NCI-H2171 (cell line): Measurements from ENCODE around the gene CDK2.
"Not testable (repeated sequence)": the region's sequence is repeated elsewhere in the genome, so short reads cannot be mapped to it uniquely, and the experiment has no call there.

Source experiments
- DNase-seq: peaks from one replicate; lab custom pipeline; 2025; lab: John Stamatoyannopoulos, UW

CDK2 gene

DNA sequence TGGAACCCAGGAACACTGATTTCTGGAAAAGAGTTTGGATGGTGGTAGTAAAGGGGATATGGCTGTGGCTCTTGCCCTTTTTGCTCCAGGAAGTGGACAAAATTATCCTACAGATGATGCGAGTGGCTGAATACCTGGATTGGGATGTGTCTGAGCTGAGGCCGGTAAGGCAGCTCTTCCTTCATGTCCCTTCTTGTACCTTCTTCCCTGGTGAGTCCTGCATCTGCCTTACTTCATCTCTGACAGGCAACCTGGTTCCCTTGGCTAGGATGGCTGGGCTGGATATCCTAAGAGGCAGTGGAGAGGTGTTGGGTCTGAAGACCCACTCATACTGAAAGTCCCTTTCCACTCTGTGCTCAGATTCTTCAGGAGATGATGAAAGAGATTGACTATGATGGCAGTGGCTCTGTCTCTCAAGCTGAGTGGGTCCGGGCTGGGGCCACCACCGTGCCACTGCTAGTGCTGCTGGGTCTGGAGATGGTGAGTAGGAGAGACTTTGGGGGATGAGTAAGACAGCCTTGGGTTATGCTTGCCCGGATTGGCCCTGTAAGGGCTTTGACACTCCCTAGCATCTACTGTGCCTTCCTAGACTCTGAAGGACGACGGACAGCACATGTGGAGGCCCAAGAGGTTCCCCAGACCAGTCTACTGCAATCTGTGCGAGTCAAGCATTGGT is 27.7 kb upstream of the CDK2 start:
- DNase-seq = no peak

- peak; percentile 44 for DNase-seq
Measured at GRCh38 chr12:55940065-55940732, 26.4 kb upstream of the CDK2 start.

DNA sequence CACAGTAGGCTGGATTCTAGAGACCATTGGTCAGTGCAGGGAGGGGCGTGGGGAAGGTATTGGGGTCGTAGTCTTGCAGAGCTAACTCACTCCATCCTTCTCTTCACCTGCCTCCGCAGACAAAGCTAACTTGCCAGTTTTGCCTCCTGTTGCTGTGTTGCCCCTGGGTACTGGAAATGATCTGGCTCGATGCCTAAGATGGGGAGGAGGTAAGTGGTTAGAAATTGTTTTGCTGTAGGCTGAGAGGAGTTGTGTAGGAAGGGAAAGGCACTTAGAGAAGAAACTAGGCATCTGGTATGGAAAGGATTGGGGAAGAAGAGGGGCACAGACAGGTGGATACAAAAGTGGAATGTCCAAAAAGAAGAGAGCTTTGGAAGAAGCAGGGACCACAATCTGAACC is 24.6 kb upstream of the CDK2 start:
- DNase-seq = no peak

- DNase-seq = no peak
Measured at GRCh38 chr12:55942577-55943136, 24.0 kb upstream of the CDK2 start.

DNA sequence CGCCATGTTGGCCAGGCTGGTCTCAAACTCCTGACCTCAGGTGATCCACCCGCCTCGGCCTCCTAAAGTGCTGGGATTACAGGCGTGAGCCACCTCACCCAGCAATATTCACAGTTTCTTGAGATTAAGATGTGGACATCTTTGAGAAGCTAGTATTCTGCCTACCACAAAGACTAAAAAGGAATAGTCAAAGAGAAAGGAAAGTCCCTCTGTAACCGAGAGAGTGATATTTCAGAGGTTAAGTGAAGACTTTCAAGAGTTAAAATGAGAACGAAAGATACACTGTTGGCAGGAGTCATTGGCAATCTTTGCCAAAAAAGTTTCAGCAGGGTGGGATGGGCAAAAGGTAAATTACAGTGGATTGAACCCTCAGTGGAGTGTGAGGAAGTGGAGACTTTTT is 20.1 kb upstream of the CDK2 start:
- no peak for DNase-seq

DNA sequence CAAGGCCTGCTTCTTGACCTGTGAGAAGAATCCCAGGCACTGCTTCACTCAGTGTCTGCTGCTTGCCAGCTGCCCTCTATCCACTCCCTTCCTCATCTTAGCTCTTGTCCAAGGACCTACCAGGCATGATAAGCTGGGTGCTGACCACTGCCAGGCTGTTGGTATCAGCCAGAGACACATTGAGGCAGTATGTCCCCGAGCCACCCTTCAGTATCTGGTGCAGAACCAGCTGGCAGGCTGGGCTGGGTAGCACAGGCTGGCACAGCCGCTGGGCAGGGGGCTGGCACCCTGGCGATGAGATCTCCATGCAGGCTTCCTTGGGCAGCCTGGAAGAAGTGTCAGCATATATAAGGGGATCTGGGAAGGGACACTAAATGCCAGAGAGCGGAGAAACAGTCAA is 11.3 kb upstream of the CDK2 start:
- DNase-seq = no peak

GRCh38 chr12:55955800-55956508 is 10.7 kb upstream of the CDK2 start:
- no peak for DNase-seq

DNA sequence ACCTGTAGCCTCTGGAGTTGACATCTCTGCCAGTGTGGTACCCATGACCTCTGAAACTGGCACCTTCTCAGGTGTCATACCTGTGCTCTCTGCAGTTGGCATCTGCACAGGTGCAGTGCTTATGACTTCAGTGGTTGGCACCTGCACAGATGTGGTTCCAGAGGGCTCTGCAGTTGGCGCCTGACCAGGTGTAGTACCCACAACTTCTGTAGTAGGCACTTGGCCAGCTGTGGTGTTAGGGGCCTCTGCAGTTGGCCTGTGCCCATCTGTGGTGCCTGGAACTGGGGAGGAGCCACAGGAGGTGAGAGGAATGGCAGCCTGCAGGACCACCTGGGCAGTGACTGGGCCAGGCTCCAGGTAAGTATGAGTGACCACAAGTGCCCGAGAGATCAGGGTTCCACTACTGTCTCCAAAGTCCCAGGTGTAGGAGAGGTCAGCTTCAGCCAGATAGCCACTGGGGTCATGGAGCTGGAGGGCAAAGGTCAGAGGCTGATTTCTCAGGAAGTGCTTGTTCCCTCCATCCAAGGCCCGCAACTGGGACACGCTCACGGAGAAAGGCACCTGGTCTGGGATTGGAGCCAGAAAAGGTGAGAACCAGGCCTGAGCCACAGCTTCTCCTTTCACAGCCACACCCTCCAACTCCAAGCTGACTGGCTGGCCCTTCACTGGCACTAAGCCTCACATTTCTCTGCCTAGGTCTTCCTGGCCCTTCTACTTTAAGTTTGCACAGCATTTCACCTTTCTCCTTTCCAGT is 9.3 kb upstream of the CDK2 start:
- DNase-seq = no peak

DNA sequence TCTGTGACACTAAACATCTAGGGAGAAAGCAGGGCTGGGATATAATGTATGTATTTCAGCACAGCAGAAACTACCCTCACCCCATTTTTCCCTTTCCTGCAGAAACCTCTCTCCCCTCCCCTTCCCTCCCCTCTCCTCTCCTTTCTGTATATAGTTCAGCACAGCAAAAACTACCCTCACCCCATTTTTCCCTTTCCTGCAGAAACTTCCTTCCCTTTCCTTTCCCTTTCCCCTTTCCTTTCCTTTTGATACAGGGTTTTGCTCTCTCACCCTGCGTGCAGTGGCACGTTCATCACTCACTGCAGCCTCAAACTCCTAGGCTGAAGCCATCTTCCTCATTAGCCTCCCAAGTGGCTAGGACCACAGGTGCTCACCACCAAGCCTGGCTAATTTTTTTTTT is 2.9 kb upstream of the CDK2 start:
- DNase-seq = no peak

GRCh38 chr12:55965240-55965639 is 1.4 kb upstream of the CDK2 start:
- DNase-seq = no peak

DNA sequence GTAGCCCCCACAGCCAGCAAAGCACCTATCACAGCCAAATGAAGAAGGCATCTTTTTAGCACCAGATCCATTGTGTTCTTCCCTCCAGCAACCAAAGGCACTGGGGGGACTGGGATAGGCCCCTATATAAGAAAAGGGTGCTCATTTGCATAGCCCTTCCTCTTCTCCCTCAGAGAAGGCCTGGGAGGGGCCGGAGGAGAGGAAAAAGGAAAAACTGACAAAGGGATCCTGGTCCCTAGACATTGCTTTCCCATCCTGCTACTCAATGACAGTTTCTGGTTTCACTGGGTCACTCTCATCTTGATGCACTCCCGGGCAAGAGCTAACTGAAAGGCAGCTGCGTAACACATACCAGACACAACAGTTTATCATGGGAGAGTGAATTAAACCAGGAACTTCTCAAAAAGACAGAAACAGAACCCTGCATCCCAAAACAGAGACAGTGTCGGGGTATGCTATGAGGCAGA is 656 bp upstream of the CDK2 start, which contains the start of gene PMEL:
PMEL (minus strand) TSS at position 102 of the 467 bp plus-strand sequence; CDS start at position 71, 31 bp downstream.
- DNase-seq = no peak

- DNase-seq = no peak
Measured at GRCh38 chr12:55969356-55969755, 2.7 kb downstream of the CDK2 start.

DNA sequence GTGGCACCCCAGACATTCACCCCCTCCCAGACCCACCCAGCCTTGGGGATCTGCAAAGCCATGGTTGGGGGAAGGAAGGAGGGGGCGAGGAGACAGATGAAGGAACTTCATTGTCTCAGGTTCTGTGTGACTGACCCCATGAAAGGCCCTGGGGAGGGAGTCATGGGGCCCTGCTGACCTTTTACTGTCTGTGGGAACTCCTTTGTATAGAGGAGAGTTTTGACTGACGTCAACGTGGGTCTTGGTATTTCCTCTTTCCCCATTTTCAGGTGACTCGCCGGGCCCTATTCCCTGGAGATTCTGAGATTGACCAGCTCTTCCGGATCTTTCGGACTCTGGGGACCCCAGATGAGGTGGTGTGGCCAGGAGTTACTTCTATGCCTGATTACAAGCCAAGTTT is 4.1 kb downstream of the CDK2 start:
- DNase-seq = no peak

- DNase-seq = no peak
Measured at GRCh38 chr12:55972042-55972441, 5.4 kb downstream of the CDK2 start.

DNA sequence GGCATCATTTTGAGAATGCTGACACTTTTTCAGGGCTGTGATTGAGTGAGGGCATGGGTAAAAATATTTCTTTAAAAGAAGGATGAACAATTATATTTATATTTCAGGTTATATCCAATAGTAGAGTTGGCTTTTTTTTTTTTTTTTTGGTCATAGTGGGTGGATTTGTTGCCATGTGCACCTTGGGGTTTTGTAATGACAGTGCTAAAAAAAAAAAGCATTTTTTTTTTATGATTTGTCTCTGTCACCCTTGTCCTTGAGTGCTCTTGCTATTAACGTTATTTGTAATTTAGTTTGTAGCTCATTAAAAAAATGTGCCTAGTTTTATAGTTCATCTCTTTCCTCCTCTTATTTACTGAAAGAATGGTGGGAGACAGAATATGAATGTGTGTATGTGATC is 5.8 kb downstream of the CDK2 start:
- DNase-seq = no peak

DNA sequence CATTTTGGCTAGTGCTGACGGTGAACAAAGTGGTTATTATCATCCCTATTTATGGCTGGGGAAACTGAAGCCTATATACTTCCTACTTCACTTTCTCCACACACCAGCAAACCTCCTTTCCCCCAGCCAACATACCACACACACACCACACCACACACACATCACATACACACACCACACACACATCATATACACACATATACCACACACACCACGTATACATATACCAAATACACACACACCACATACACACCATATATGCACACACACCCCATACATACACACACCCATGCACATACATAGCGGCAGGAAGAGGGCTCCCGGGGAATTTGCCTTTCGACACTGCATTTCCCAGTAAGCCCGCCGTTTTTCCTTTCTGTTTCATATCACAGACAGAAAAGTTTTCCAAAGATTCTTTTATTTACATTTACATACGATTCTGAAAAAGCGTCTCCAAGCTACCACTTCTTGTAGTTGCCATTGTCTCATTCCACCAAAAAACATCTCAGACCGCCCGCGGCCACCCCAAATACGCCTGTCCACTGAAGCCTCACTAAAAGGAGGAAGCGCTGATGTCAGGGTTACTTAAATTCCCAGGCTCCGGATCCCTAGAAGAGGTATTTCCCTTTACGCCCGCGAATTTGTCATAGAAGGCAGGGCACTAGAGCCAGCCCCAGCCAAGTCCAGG is 6.4 kb downstream of the CDK2 start:
- no peak for DNase-seq

DNA sequence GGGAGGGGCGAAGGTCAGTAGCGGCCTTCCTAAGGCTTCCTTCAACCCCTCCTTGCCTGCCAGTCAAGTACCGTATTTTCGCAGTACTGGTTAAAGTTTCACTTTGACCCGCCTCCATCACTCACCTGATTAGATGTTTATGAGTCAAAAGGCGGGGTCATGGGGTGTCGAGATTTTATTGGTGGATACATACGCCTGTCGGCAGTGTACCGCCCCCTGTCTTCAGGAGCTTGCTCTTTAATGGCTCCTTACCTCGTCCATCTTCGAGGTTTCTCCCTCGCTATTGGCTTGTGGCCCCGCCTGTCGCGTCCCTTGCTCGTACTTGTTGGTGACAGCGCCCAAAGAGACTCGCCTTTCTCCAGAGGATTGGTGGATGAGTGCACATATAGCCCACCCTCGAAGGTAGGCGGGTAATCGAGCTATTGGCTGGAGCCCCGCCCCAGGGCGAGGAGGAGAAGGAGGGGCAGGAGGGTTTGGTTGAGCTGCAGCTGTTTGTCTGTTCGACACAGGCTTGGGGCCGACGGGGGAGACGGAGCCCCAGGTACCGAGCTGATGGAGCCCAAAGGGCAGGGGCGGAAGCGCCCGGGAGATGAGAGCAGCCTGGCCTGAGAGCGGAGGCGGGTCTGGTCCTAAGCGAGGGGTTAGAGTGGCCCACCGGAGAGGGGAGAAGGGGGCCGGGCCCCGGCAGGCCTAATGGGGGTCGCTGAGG is 7.1 kb downstream of the CDK2 start, which contains the start of gene RAB5B:
RAB5B (plus strand) TSS at position 480 of the 709 bp plus-strand sequence. CDS start 12,883 bp downstream, outside the sequence.
- DNase-seq = peak; percentile 99

DNA sequence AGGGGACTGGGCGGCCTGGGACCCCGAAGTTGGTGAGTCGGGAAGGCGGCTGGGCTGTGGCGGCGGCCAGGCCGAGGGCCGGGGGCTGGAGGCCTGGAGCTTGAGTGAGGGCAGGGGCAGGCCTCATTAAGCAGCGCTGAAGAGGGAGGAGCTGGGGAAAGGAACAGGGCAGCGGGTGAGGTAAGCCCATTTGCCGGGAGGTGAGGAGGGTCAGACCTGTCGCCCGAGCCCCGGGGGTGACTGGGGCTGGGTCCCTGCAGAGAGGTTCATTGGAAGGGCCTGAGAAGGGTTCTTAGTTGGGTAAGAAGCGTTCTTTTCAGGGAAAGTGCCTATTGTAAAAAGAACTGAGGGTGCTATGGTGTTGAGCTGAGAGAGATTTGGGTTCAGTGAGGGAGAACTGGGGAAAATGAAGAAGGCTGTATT is 7.7 kb downstream of the CDK2 start:
- DNase-seq = no peak

DNA sequence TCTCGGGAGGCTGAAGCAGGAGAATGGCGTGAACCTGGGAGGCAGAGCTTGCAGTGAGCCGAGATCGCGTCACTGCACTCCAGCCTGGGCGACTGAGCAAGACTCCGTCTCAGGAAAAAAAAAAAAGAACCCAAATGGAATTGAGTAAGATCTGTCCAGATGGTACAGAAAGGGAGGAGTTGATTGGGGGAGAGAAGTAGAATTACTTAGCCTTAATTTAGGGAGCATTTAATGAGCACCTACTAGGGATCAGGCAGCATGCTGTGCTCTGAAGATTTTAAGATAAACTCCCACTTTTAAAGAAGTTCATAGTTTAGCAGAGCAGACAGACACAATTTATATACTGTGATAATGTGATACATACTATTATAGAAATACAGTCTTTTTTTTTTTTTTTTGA is 11.8 kb downstream of the CDK2 start:
- no peak for DNase-seq

- no peak for DNase-seq
Measured at GRCh38 chr12:55979069-55979468, 12.4 kb downstream of the CDK2 start.

DNA sequence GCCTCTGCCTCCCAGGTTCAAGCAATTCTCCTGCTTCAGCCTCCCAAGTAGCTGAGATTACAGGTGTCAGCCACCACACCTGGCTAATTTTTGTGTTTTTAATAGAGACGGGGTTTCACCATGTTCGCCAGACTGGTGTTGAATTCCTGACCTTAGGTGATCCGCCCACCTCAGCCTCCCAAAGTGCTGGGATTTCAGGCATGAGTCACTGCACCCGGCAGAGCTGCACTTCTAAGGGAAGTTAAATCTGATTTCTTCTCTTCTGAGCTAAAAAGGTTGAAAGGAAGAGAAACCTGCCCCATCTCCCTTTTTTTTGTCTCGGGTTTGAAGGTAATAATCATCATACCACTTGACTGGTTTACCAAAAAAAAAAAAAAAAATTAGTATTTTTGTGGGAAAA is 15.3 kb downstream of the CDK2 start:
- not testable (repeated sequence) for DNase-seq
